GM12878 (cell line): ENCODE results near the gene SLC6A11. TPM values are rescaled to one million over a fixed set of nuclear protein-coding genes. Genes with fewer than 3 reads are reported as not detected.

Experiments
- ATAC-seq: fragments of 200-7000 bp; cut with Tn5 transposase; 3 replicates; pipeline ENCODE4 v1.9.1; 2020; ENCODE audit warnings: mild to moderate bottlenecking, moderate library complexity
- BruUV-seq: library from RNA; stranded (reverse); fragments of 400-500 nt; replicated peaks from 2 replicates; lab custom pipeline; 2021; lab: Mats Ljungman, UMichigan
- CTCF ChIA-PET: fragments of 300-600 bp; sonication (Branson Sonifier 250); formaldehyde crosslinking; extraction: SDS; loops from one replicate; lab custom pipeline; 2021; ENCODE audit warnings: inconsistent platforms; lab: Yijun Ruan, JAX
- POLR2A ChIA-PET: fragments of 350-600 bp; formaldehyde crosslinking; extraction: SDS; loops from one replicate; lab custom pipeline; 2021; ENCODE audit warnings: inconsistent platforms; lab: Charles Lee
- RAD21 ChIA-PET: fragments of 300-600 bp; sonication (Branson Sonifier 250); formaldehyde crosslinking; loops from one replicate; lab custom pipeline; 2023; ENCODE audit warnings: antibody characterized with exemption; ENCODE audit not compliant: unreplicated experiment; lab: Charles Lee
- SMC1A ChIA-PET: fragments of 300-600 bp; sonication (Branson Sonifier 250); formaldehyde crosslinking; loops from one replicate; lab custom pipeline; 2023; ENCODE audit not compliant: unreplicated experiment, uncharacterized antibody; lab: Charles Lee
- DNase-seq: peaks from one replicate; pipeline ENCODE4 v3.0.0-alpha.2; 2011; ENCODE audit warnings: low read depth, low spot score
- FAIRE-seq: peaks from 3 replicates; lab custom pipeline; 2011; peaks lifted over from hg19 to GRCh38; lab: Jason Lieb, UNC
- H2AFZ ChIP-seq: 2 replicates; pipeline ENCODE4 v1.6.0; 2011; ENCODE audit warnings: low read depth, low read length, control low read depth; ENCODE audit not compliant: control insufficient read depth
- H3K27ac ChIP-seq: 2 replicates; pipeline ENCODE4 v1.5.1; 2011; ENCODE audit warnings: control low read depth; ENCODE audit not compliant: control insufficient read depth, insufficient read depth
- H3K27me3 ChIP-seq, 2 experiments: replicated peaks in 1 of 2; 2 replicates each; pipeline versions ENCODE4 v1.6.0 to v1.6.1; 2011; ENCODE audit warnings: low read length in 1 of 2; ENCODE audit not compliant: control insufficient read depth in 2 of 2, insufficient read depth in 2 of 2
- H3K36me3 ChIP-seq, 2 experiments: 2 replicates each; pipeline ENCODE4 v1.5.1; 2011; ENCODE audit warnings: low read length in 1 of 2; ENCODE audit not compliant: control insufficient read depth in 2 of 2, insufficient read depth in 2 of 2
- H3K4me1 ChIP-seq: 2 replicates; pipeline ENCODE4 v1.6.1; 2011; ENCODE audit warnings: mild to moderate bottlenecking, low read length, moderate library complexity, mixed read lengths; ENCODE audit not compliant: control insufficient read depth, insufficient read depth
- H3K4me2 ChIP-seq: 2 replicates; pipeline ENCODE4 v1.6.0; 2011; ENCODE audit warnings: control low read depth; ENCODE audit not compliant: control insufficient read depth, insufficient read depth
- H3K4me3 ChIP-seq: fragments of 200-600 bp; sonication (generic); 2 replicates; pipeline ENCODE4 v1.5.1; 2016
- H3K79me2 ChIP-seq: 2 replicates; pipeline ENCODE4 v1.6.0; 2011; ENCODE audit warnings: low read length; ENCODE audit not compliant: control insufficient read depth, insufficient read depth
- H3K9ac ChIP-seq: 2 replicates; pipeline ENCODE4 v1.8.0; 2011; ENCODE audit warnings: low read length, control low read depth, mixed read lengths; ENCODE audit not compliant: control insufficient read depth, insufficient read depth
- H3K9me3 ChIP-seq: replicated peaks from 3 replicates; pipeline ENCODE4 v1.5.1; 2011; ENCODE audit warnings: mild to moderate bottlenecking, low read length; ENCODE audit not compliant: control insufficient read depth, insufficient read depth
- H4K20me1 ChIP-seq: 2 replicates; pipeline ENCODE4 v1.6.0; 2011; ENCODE audit not compliant: control insufficient read depth, insufficient read depth
- CBFB ChIP-seq: IDR thresholded peaks from 2 replicates; pipeline ENCODE4 v1.6.1; 2016; ENCODE audit warnings: antibody characterized with exemption, low read depth
- FOXK2 ChIP-seq: fragments of 450-650 bp; IDR thresholded peaks from 2 replicates; pipeline ENCODE4 v1.6.1; 2017; ENCODE audit warnings: mild to moderate bottlenecking, moderate library complexity
- GABPA ChIP-seq: IDR thresholded peaks from 2 replicates; pipeline ENCODE4 v1.6.1; 2014; ENCODE audit warnings: antibody characterized with exemption, low read depth, mild to moderate bottlenecking, inconsistent platforms
- JUND ChIP-seq: IDR thresholded peaks from 2 replicates; pipeline ENCODE4 v1.6.1; 2012; ENCODE audit warnings: low read depth, mild to moderate bottlenecking, low read length, improper control_type of control experiment, moderate library complexity
- MTA3 ChIP-seq: IDR thresholded peaks from 2 replicates; pipeline ENCODE4 v1.6.1; 2012; ENCODE audit warnings: low read length, inconsistent platforms, borderline replicate concordance
- NR2F1 ChIP-seq: fragments of 450-650 bp; conservative IDR thresholded peaks from 2 replicates; pipeline ENCODE4 v1.6.1; 2017; ENCODE audit warnings: mild to moderate bottlenecking
- RUNX3 ChIP-seq: IDR thresholded peaks from 2 replicates; pipeline ENCODE4 v1.6.1; 2012; ENCODE audit warnings: low read length, inconsistent platforms
- STAT3 ChIP-seq: IDR thresholded peaks from 2 replicates; pipeline ENCODE4 v1.6.1; 2011; ENCODE audit warnings: low read depth, low read length, improper control_type of control experiment
- ZSCAN29 ChIP-seq: fragments of 450-650 bp; IDR thresholded peaks from 2 replicates; pipeline ENCODE4 v1.6.1; 2017; ENCODE audit warnings: mild to moderate bottlenecking, moderate library complexity
- WGBS: methylation state at CpG from one replicate; pipeline ENCODE4 v1.1.6; 2016; ENCODE audit warnings: low lambda C conversion rate; ENCODE audit not compliant: insufficient replicate concordance, insufficient coverage; ENCODE audit errors: missing lambda C conversion rate; 5-methylcytosine and 5-hydroxymethylcytosine counted together
- in situ Hi-C: fragments of 300-500 bp; cut with MboI; formaldehyde crosslinking; loops from 9 replicates; pipeline ENCODE4 v1.14.3; 2018; ENCODE audit warnings: mixed read lengths
- intact Hi-C: fragments of 100-400 bp; cut with micrococcal nuclease; formaldehyde crosslinking; loops from one replicate; pipeline ENCODE4 v1.14.2; 2022; ENCODE audit not compliant: unreplicated experiment
- polyA plus RNA-seq, 11 experiments: library from polyadenylated mRNA; depleted of rRNA in 4 of 11; unstranded in 6 of 11; stranded (reverse) in 5 of 11; fragments of >200 nt; fragmentation: Nextera tagmentation in 4 of 11; fragmentation: Illumina TruSeq in 1 of 11; extraction: Ambion mirVana in 4 of 11; extraction: Trizol in 1 of 11; gene quantifications; 1 replicate in 1 of 11; 2 replicates in 10 of 11; pipeline versions ENCODE4 v1.2.1 to v1.2.3, GENCODE V29; 2011 to 2016; ENCODE audit warnings: inconsistent platforms in 2 of 11, missing spikeins in 2 of 11, low read depth in 1 of 11
- total RNA-seq, 4 experiments: library from RNA; depleted of rRNA in 3 of 4; stranded (reverse); fragments of >200 nt in 3 of 4; fragmentation: Illumina TruSeq in 1 of 4; extraction: Trizol in 1 of 4; gene quantifications; 2 replicates each; pipeline versions ENCODE4 v1.2.1 to v1.2.3, GENCODE V29; 2013 to 2021
- TF ChIP-seq, protein P1 (sequence below): fragments of 150-350 bp; IDR thresholded peaks from 2 replicates; pipeline ENCODE4 v1.6.1; 2014; ENCODE audit warnings: mild to moderate bottlenecking, low read depth, low read length
- TF ChIP-seq, protein P2 (sequence below): fragments of 450-650 bp; IDR thresholded peaks from 2 replicates; pipeline ENCODE4 v1.6.1; 2016; ENCODE audit warnings: mild to moderate bottlenecking, moderate library complexity, borderline replicate concordance
- TF ChIP-seq, protein P3 (sequence below): fragments of 450-650 bp; IDR thresholded peaks from 2 replicates; pipeline ENCODE4 v1.6.1; 2017; ENCODE audit warnings: mild to moderate bottlenecking, low read depth, inconsistent platforms; ENCODE audit not compliant: poor library complexity, severe bottlenecking
- TF ChIP-seq, protein P4 (sequence below): fragments of 450-650 bp; IDR thresholded peaks from 2 replicates; pipeline ENCODE4 v1.6.1; 2017; ENCODE audit warnings: mild to moderate bottlenecking, moderate library complexity

Gene SLC6A11
- total and polyA plus RNA-seq, 10 of the 15 experiments (the other 5 are each of a cell fraction or from before 2014, with no cell fraction given), result not detected

DNA sequence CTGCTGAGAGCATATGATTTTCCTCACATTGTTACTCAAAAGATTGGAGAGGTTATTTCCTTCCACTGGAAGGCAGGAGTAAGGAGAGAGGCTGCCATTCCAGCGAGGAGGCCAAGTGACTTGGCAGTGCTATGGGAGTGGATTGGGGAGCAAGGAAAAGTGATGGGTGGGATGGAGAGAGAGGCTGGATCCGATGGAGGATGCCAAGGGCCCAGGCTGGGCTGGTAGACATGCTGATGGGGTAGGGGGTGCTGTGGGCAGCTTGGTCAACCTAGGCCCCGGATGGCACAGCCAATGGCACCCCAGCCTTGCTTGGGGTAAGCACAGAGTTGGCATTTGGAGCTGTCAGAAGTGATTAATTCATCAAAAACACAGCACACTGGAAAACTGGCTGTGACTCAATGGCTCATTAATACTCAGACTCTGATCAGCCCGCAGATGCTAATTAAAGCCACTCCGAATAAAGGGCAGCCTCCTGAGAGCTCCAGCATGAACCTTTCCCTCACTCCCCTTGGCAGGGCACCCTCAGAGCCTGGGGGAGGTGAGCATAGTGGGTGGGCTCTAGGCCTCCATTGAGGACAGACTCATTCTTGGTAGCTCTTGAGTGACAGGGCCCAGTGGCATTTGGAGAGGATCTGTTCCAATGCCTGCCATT, 154.4 kb downstream of the SLC6A11 start:
- Histone ChIP-seq H4K20me1 (no peaks in the 10 kb centered on the region), H3K4me2 (no peak overlapping the region), H3K4me3 (no peak overlapping the region), H3K79me2 (no peaks in the 10 kb centered on the region), H3K9me3 (no peaks in the 10 kb centered on the region), H3K9ac (no peak overlapping the region), H3K36me3 (no peaks in the 10 kb centered on the region), H3K4me1 (no peaks in the 10 kb centered on the region), H3K27me3 (no peaks in the 10 kb centered on the region), H3K27ac (no peak overlapping the region), H2AFZ (no peak overlapping the region)
- intact Hi-C loops, result no loop called here
- WGBS, result 0% methylated on average over 5 of the region's 5 CpGs
- in situ Hi-C loops, result no loop called here
- RAD21 ChIA-PET, result no interaction called here
- SMC1A ChIA-PET, result no interaction called here
- POLR2A ChIA-PET, result no interaction called here
- ATAC-seq (no peak), DNase-seq (no peak), FAIRE-seq (no peak)
- CTCF ChIA-PET, result no interaction called here
- no TSS peak for BruUV-seq
- TF ChIP-seq JUND, result no peak
- TF ChIP-seq, protein P1, sequence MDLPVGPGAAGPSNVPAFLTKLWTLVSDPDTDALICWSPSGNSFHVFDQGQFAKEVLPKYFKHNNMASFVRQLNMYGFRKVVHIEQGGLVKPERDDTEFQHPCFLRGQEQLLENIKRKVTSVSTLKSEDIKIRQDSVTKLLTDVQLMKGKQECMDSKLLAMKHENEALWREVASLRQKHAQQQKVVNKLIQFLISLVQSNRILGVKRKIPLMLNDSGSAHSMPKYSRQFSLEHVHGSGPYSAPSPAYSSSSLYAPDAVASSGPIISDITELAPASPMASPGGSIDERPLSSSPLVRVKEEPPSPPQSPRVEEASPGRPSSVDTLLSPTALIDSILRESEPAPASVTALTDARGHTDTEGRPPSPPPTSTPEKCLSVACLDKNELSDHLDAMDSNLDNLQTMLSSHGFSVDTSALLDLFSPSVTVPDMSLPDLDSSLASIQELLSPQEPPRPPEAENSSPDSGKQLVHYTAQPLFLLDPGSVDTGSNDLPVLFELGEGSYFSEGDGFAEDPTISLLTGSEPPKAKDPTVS, result no peak
- TF ChIP-seq NR2F1, result no peak
- TF ChIP-seq, protein P2, sequence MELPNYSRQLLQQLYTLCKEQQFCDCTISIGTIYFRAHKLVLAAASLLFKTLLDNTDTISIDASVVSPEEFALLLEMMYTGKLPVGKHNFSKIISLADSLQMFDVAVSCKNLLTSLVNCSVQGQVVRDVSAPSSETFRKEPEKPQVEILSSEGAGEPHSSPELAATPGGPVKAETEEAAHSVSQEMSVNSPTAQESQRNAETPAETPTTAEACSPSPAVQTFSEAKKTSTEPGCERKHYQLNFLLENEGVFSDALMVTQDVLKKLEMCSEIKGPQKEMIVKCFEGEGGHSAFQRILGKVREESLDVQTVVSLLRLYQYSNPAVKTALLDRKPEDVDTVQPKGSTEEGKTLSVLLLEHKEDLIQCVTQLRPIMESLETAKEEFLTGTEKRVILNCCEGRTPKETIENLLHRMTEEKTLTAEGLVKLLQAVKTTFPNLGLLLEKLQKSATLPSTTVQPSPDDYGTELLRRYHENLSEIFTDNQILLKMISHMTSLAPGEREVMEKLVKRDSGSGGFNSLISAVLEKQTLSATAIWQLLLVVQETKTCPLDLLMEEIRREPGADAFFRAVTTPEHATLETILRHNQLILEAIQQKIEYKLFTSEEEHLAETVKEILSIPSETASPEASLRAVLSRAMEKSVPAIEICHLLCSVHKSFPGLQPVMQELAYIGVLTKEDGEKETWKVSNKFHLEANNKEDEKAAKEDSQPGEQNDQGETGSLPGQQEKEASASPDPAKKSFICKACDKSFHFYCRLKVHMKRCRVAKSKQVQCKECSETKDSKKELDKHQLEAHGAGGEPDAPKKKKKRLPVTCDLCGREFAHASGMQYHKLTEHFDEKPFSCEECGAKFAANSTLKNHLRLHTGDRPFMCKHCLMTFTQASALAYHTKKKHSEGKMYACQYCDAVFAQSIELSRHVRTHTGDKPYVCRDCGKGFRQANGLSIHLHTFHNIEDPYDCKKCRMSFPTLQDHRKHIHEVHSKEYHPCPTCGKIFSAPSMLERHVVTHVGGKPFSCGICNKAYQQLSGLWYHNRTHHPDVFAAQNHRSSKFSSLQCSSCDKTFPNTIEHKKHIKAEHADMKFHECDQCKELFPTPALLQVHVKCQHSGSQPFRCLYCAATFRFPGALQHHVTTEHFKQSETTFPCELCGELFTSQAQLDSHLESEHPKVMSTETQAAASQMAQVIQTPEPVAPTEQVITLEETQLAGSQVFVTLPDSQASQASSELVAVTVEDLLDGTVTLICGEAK, result no peak
- TF ChIP-seq, protein P3, sequence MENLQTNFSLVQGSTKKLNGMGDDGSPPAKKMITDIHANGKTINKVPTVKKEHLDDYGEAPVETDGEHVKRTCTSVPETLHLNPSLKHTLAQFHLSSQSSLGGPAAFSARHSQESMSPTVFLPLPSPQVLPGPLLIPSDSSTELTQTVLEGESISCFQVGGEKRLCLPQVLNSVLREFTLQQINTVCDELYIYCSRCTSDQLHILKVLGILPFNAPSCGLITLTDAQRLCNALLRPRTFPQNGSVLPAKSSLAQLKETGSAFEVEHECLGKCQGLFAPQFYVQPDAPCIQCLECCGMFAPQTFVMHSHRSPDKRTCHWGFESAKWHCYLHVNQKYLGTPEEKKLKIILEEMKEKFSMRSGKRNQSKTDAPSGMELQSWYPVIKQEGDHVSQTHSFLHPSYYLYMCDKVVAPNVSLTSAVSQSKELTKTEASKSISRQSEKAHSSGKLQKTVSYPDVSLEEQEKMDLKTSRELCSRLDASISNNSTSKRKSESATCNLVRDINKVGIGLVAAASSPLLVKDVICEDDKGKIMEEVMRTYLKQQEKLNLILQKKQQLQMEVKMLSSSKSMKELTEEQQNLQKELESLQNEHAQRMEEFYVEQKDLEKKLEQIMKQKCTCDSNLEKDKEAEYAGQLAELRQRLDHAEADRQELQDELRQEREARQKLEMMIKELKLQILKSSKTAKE, result no peak
- no peak for TF ChIP-seq FOXK2
- TF ChIP-seq RUNX3, result no peak
- no peak for TF ChIP-seq GABPA
- no peak for TF ChIP-seq STAT3
- TF ChIP-seq CBFB, result no peak
- no peak for TF ChIP-seq ZSCAN29
- TF ChIP-seq, protein P4, sequence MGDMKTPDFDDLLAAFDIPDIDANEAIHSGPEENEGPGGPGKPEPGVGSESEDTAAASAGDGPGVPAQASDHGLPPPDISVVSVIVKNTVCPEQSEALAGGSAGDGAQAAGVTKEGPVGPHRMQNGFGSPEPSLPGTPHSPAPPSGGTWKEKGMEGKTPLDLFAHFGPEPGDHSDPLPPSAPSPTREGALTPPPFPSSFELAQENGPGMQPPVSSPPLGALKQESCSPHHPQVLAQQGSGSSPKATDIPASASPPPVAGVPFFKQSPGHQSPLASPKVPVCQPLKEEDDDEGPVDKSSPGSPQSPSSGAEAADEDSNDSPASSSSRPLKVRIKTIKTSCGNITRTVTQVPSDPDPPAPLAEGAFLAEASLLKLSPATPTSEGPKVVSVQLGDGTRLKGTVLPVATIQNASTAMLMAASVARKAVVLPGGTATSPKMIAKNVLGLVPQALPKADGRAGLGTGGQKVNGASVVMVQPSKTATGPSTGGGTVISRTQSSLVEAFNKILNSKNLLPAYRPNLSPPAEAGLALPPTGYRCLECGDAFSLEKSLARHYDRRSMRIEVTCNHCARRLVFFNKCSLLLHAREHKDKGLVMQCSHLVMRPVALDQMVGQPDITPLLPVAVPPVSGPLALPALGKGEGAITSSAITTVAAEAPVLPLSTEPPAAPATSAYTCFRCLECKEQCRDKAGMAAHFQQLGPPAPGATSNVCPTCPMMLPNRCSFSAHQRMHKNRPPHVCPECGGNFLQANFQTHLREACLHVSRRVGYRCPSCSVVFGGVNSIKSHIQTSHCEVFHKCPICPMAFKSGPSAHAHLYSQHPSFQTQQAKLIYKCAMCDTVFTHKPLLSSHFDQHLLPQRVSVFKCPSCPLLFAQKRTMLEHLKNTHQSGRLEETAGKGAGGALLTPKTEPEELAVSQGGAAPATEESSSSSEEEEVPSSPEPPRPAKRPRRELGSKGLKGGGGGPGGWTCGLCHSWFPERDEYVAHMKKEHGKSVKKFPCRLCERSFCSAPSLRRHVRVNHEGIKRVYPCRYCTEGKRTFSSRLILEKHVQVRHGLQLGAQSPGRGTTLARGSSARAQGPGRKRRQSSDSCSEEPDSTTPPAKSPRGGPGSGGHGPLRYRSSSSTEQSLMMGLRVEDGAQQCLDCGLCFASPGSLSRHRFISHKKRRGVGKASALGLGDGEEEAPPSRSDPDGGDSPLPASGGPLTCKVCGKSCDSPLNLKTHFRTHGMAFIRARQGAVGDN, result no peak
- TF ChIP-seq MTA3, result no peak
